Measurements from ENCODE around the gene IPO13.

IPO13 gene

GRCh38 chr1:44015206-44015605 is 68.5 kb downstream of the IPO13 start:
- no peak for DNase-seq

DNA sequence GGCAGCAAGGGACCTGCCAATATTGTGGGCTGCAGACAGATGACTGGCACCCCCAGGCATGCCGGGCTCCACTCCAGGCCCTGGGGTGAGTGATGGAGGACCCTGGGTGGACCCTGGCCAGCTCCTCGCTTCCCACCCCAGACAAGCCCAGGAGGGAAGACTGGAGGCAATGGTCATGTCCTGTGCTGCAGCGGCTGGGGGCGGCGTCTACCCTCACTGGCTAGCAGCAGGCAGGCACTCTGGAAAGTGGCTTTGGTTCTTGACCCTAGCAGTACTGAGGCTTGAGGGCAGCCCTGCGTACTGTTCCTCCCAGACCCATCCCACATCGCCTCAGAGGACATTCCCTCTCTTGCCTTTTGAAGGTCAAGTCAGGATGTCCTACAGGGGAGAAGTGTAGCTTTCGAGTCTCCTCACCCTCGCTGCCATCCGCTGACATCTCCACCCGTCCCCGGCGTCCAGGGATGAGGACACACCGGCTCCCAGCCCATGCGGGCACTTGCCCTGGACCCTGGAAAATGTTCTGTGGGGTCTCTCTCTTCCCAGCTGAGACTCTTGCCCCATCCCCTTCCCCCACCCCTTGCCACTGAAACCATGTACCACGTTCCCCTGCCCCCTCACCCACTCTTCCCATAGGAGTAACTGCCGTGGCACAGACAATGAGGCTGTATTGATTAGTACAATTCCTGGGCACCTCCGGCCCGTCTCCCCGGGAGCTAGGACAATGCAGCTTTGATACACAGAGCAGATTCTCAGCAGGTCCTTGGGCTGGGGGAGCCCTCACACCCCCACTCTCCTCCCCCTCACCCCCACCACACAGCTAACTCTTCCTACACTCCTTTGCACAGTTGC is 69.5 kb downstream of the IPO13 start:
- no peak for DNase-seq

- no peak for DNase-seq
Observed at GRCh38 chr1:44016890-44017400, 70.2 kb downstream of the IPO13 start.
